Gastrocnemius medialis (tissue), 4 donors: ENCODE data around the gene CACNA1C.

ENCODE experiments used
- CTCF ChIP-seq, 5 experiments: fragments of 450-650 bp in 3 of 5; fragments of 200-600 bp in 2 of 5; sonication (generic) in 2 of 5; IDR thresholded peaks in 4 of 5; conservative IDR thresholded peaks in 1 of 5; 1 replicate in 4 of 5; 2 replicates in 1 of 5; pipeline ENCODE4 v1.5.1; 2016 to 2019; ENCODE audit warnings: antibody characterized with exemption in 5 of 5, mild to moderate bottlenecking in 3 of 5, moderate library complexity in 3 of 5
- POLR2A ChIP-seq, 2 donors: fragments of 450-650 bp; IDR thresholded peaks; one replicate each; pipeline ENCODE4 v1.6.1; 2017; ENCODE audit warnings: antibody characterized with exemption in 2 of 2, mild to moderate bottlenecking in 2 of 2, moderate library complexity in 2 of 2

DNA sequence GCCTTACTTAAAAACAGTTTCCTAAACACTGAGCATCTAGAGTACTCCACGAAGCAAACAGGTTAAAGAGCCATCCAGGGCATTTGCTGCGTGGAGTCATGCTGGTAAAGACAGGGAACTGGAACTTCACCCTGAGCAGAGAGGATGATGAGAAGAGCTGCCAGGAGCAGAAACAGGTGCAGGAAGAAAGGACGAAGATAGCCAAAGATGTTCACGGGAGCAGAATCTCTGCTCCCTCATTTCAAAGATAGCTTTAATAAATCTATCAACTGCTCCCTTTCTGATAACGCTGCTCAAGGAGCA lies 461.2 kb downstream of the CACNA1C start:
- TF ChIP-seq CTCF (IDR thresholded peaks at IDR 0.05 in 4 of 5, conservative IDR thresholded peaks at IDR 0.05 in 1 of 5) (no peak), POLR2A (IDR thresholded peaks at IDR 0.05) (no peak)
